A549 (cell line): ENCODE results near the gene SF3B3. TPM values are rescaled to one million over a fixed set of nuclear protein-coding genes. Genes with fewer than 3 reads are reported as not detected.
A peak's percentile ranks its signal among the peaks of the same experiment; 100 is the strongest.

ENCODE experiments used
- ATAC-seq, 2 experiments: fragments of 200-7000 bp in 1 of 2; fragments of >200 bp in 1 of 2; cut with Nextera tagmentation in 1 of 2; cut with Tn5 transposase in 1 of 2; 3 replicates each; pipeline versions ENCODE4 v1.8.0 to v1.9.1; 2018 to 2020; ENCODE audit warnings: mild to moderate bottlenecking in 1 of 2, moderate library complexity in 1 of 2
- CTCF ChIA-PET: fragments of 300-600 bp; sonication (Branson Sonifier 250); formaldehyde crosslinking; extraction: SDS; loops from one replicate; lab custom pipeline; 2021; ENCODE audit warnings: antibody characterized with exemption, inconsistent platforms; lab: Yijun Ruan, JAX
- POLR2A ChIA-PET: fragments of 350-600 bp; formaldehyde crosslinking; extraction: SDS; loops from one replicate; lab custom pipeline; 2021; ENCODE audit warnings: antibody characterized with exemption, inconsistent platforms; lab: Yijun Ruan, JAX
- DNase-seq, 2 experiments: peaks; one replicate each; pipeline versions ENCODE4 v3.0.0 to v3.0.0-alpha.2; 2011 to 2016; ENCODE audit warnings: low read depth in 1 of 2, low spot score in 1 of 2
- FAIRE-seq: peaks from 2 replicates; lab custom pipeline; 2011; peaks lifted over from hg19 to GRCh38; lab: Jason Lieb, UNC
- H3K27ac ChIP-seq, 2 experiments: fragments of >200 bp; sonication (Bioruptor Twin); formaldehyde crosslinking; 3 replicates each; pipeline ENCODE4 v1.5.1; 2016 to 2017
- H3K4me1 ChIP-seq: fragments of >200 bp; sonication (Bioruptor Twin); formaldehyde crosslinking; 3 replicates; pipeline ENCODE4 v1.6.1; 2016
- H3K4me2 ChIP-seq: fragments of >200 bp; sonication (Bioruptor Twin); formaldehyde crosslinking; 3 replicates; pipeline ENCODE4 v1.6.1; 2016
- H3K4me3 ChIP-seq: fragments of >200 bp; sonication (Bioruptor Twin); formaldehyde crosslinking; 3 replicates; pipeline ENCODE4 v1.5.1; 2016
- H3K9me3 ChIP-seq: fragments of >200 bp; sonication (Bioruptor Twin); formaldehyde crosslinking; 3 replicates; pipeline ENCODE4 v1.6.1; 2016
- CEBPB ChIP-seq, 2 experiments: fragments of >200 bp in 1 of 2; sonication (Bioruptor Twin) in 1 of 2; formaldehyde crosslinking in 1 of 2; IDR thresholded peaks; 2 replicates each; pipeline ENCODE4 v1.6.1; 2012 to 2016
- CHD4 ChIP-seq: fragments of 200-600 bp; sonication (generic); IDR thresholded peaks from 2 replicates; pipeline ENCODE4 v1.6.1; 2016; ENCODE audit warnings: antibody characterized with exemption, mild to moderate bottlenecking, borderline replicate concordance
- EHMT2 ChIP-seq: fragments of 200-600 bp; sonication (generic); IDR thresholded peaks from 2 replicates; pipeline ENCODE4 v1.6.1; 2016; ENCODE audit warnings: antibody characterized with exemption, low read depth, mild to moderate bottlenecking, moderate library complexity
- ESRRA ChIP-seq: fragments of 150-350 bp; IDR thresholded peaks from 2 replicates; pipeline ENCODE4 v1.6.1; 2014; ENCODE audit warnings: mild to moderate bottlenecking, low read length, borderline replicate concordance
- FOSB ChIP-seq: fragments of 250-450 bp; sonication (Bioruptor Pico); IDR thresholded peaks from 2 replicates; pipeline ENCODE4 v1.5.0; 2020; ENCODE audit warnings: mild to moderate bottlenecking, moderate library complexity
- FOSL2 ChIP-seq, 2 experiments: fragments of 450-650 bp in 1 of 2; fragments of >200 bp in 1 of 2; sonication (Bioruptor Twin) in 1 of 2; formaldehyde crosslinking; IDR thresholded peaks; 2 replicates each; pipeline versions ENCODE4 v1.5.0 to v1.6.1; 2016 to 2020; ENCODE audit warnings: mild to moderate bottlenecking in 1 of 2, moderate library complexity in 1 of 2
- HDAC2 ChIP-seq: fragments of 200-600 bp; sonication (generic); IDR thresholded peaks from 2 replicates; pipeline ENCODE4 v1.6.1; 2016
- HEYL ChIP-seq: fragments of 250-450 bp; sonication (Bioruptor Pico); IDR thresholded peaks from 2 replicates; pipeline ENCODE4 v1.8.0; 2021; ENCODE audit warnings: mild to moderate bottlenecking, moderate library complexity
- MAFK ChIP-seq: fragments of 450-650 bp; IDR thresholded peaks from 2 replicates; pipeline ENCODE4 v1.6.1; 2014; ENCODE audit not compliant: partially characterized antibody
- POLR2A ChIP-seq: IDR thresholded peaks from 2 replicates; pipeline ENCODE4 v1.6.1; 2012; ENCODE audit warnings: mild to moderate bottlenecking, low read length
- RAD21 ChIP-seq, 2 experiments: fragments of >200 bp in 1 of 2; sonication (Bioruptor Twin) in 1 of 2; formaldehyde crosslinking in 1 of 2; IDR thresholded peaks in 1 of 2; conservative IDR thresholded peaks in 1 of 2; 2 replicates in 1 of 2; 3 replicates in 1 of 2; pipeline ENCODE4 v1.6.1; 2012 to 2018; ENCODE audit warnings: inconsistent platforms in 1 of 2
- RARB ChIP-seq: fragments of 250-450 bp; sonication (Bioruptor Pico); IDR thresholded peaks from 2 replicates; pipeline ENCODE4 v1.8.0; 2021; ENCODE audit warnings: mild to moderate bottlenecking, moderate library complexity
- RFX5 ChIP-seq: fragments of 450-650 bp; IDR thresholded peaks from 2 replicates; pipeline ENCODE4 v1.7.1; 2014; ENCODE audit warnings: antibody characterized with exemption, mild to moderate bottlenecking, moderate library complexity
- RNF2 ChIP-seq: fragments of 200-600 bp; sonication (generic); IDR thresholded peaks from 2 replicates; pipeline ENCODE4 v1.6.1; 2016; ENCODE audit warnings: low read depth, mild to moderate bottlenecking, antibody characterized with exemption, moderate library complexity, borderline replicate concordance
- SMC3 ChIP-seq: fragments of >200 bp; sonication (Bioruptor Twin); formaldehyde crosslinking; IDR thresholded peaks from 3 replicates; pipeline ENCODE4 v1.6.1; 2018; ENCODE audit warnings: inconsistent platforms
- WGBS: methylation state at CpG from one replicate; pipeline ENCODE4 v1.1.6; 2017; ENCODE audit errors: missing lambda C conversion rate; 5-methylcytosine and 5-hydroxymethylcytosine counted together
- polyA plus RNA-seq, 4 experiments: library from polyadenylated mRNA; depleted of rRNA in 3 of 4; stranded (reverse); fragments of >200 nt; fragmentation: RNase III in 1 of 4; extraction: RNeasy Plus Mini Kit Qiagen cat#74134 plus additional on column Dnase treatment in 1 of 4; gene quantifications; 2 replicates in 3 of 4; 3 replicates in 1 of 4; pipeline ENCODE4 v1.2.3, GENCODE V29; 2011 to 2017
- TF ChIP-seq, protein P1 (sequence below): fragments of >200 bp; sonication (Bioruptor Twin); formaldehyde crosslinking; IDR thresholded peaks from 3 replicates; pipeline ENCODE4 v1.6.1; 2016
- TF ChIP-seq, protein P2 (sequence below): IDR thresholded peaks from 2 replicates; pipeline ENCODE4 v1.6.1; 2012; ENCODE audit warnings: low read depth, borderline replicate concordance
- TF ChIP-seq, protein P3 (sequence below): fragments of 250-450 bp; sonication (Bioruptor Pico); IDR thresholded peaks from 2 replicates; pipeline ENCODE4 v1.5.0; 2021; ENCODE audit warnings: mild to moderate bottlenecking, moderate library complexity, borderline replicate concordance

The SF3B3 gene
- polyA plus RNA-seq, 2 of the 4 experiments (the other 2 are of a cell fraction) = 111 to 155 TPM

DNA sequence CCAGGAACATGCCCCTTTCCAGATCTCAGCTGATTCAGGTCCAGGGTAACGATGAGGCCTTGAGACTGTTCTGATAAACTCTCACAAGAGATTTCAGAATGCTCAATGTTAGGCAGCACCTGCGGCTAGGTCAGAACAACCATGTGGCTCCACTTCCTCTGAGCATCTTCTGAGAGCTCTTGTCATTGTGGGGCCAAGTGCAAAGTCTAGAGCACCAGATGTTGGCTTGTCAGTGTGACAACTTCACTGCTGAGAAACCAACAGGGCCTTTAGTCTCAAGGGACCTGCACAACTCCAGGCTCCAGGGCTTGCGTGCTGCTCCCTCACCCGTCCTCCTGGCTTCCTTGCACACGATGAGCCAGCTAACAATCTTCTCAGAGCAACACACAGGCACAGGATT lies 40.2 kb upstream of the SF3B3 start:
- H3K9me3 ChIP-seq = no peaks in the 10 kb centered on the region
- DNase-seq (no peak), FAIRE-seq (no peak), ATAC-seq (no peak)
- TF ChIP-seq RNF2 = no peak
- TF ChIP-seq FOSB (CRISPR knock-in tag) = no peak
- TF ChIP-seq, protein P1, sequence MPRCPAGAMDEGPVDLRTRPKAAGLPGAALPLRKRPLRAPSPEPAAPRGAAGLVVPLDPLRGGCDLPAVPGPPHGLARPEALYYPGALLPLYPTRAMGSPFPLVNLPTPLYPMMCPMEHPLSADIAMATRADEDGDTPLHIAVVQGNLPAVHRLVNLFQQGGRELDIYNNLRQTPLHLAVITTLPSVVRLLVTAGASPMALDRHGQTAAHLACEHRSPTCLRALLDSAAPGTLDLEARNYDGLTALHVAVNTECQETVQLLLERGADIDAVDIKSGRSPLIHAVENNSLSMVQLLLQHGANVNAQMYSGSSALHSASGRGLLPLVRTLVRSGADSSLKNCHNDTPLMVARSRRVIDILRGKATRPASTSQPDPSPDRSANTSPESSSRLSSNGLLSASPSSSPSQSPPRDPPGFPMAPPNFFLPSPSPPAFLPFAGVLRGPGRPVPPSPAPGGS = no peak
- TF ChIP-seq RARB (CRISPR knock-in tag) = no peak
- TF ChIP-seq HEYL (CRISPR knock-in tag) = no peak
- 96% methylated on average over 5 of the region's 5 CpGs for WGBS
- no peak overlapping the region for H3K4me3 ChIP-seq
- ChIA-PET CTCF (interaction anchor here (0.7 to 2.0 kb wide), 10 partner anchors 10 to 288 kb away, joined by 3 to 9 read pairs (median 4); no protein-coding TSS in a partner anchor), POLR2A (no interaction called here)
- peaks cover 8% of the 10 kb centered on the region; the same call in 2 of the 3 replicates for H3K4me1 ChIP-seq
- no peak overlapping the region for H3K4me2 ChIP-seq
- H3K27ac ChIP-seq = no peak overlapping the region

DNA sequence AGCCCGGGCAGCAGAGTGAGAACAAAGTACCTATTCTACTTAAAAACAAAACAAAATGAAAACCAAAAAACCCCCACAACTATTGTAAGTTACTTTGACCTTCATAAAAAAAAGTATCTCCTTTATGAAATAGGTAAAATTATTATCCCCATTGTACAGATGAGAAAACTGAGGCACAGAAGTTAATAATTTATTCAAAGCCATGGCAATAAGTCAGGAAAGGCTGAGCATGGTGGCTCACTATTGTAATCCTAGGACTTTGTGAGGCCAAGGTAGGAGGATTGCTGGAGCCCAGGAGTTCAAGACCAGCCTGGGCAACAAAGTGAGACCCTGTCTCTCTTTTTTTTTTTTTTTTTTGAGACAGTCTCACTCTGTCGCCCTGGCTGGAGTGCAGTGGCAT lies 38.7 kb upstream of the SF3B3 start:
- POLR2A ChIA-PET = no interaction called here
- CTCF ChIA-PET = interaction anchor here (1.2 to 1.8 kb wide), 4 partner anchors 12 to 105 kb away, joined by 4 to 9 read pairs (median 4); no protein-coding TSS in a partner anchor
- FAIRE-seq = no peak
- H3K27ac ChIP-seq = no peak overlapping the region
- peaks cover 8% of the 10 kb centered on the region; the same call in 2 of the 3 replicates for H3K4me1 ChIP-seq
- 92% methylated on average over 2 of the region's 2 CpGs for WGBS
- no peak for ATAC-seq
- no peak for DNase-seq
- H3K4me3 ChIP-seq = no peak overlapping the region
- H3K4me2 ChIP-seq = no peak overlapping the region
- 0 out of 2 replicates have a peak, but pooled peaks have one; percentile 58 for TF ChIP-seq HDAC2
- no peak for TF ChIP-seq CEBPB (IDR thresholded peaks at IDR 0.05)
- TF ChIP-seq CHD4 = peak; percentile 67; the same call in 1 of the 2 replicates
- TF ChIP-seq RFX5 = no peak
- no peaks in the 10 kb centered on the region for H3K9me3 ChIP-seq

DNA sequence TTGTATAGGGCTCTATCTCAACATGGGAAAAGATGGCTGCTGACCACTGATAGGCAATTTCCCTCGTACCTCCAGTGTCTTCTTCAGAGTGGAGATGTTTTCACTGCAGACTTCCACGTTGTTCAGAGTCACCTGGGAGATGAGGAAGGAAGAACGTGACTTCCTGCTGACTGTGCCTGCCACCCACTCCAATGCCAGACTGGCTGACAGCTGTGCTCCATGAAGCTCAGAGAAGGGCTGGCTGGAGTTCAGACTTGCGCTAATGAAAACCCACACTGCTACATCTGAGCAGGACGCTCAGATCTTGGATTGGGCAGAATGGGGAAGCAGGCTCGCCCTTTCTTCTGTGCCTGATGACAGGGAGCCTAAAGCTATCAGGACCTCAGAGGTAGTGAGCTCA lies 33.4 kb upstream of the SF3B3 start:
- Histone ChIP-seq H3K4me3 (no peak overlapping the region), H3K27ac (no peak overlapping the region), H3K4me2 (no peak overlapping the region), H3K4me1 (no peaks in the 10 kb centered on the region; the same call in 2 of the 3 replicates), H3K9me3 (no peaks in the 10 kb centered on the region)
- FAIRE-seq (no peak), ATAC-seq (no peak), DNase-seq (no peak)
- WGBS = 92% methylated on average over 6 of the region's 6 CpGs
- TF ChIP-seq ESRRA = no peak
- TF ChIP-seq POLR2A = no peak
- TF ChIP-seq SMC3 = no peak
- TF ChIP-seq, protein P2, sequence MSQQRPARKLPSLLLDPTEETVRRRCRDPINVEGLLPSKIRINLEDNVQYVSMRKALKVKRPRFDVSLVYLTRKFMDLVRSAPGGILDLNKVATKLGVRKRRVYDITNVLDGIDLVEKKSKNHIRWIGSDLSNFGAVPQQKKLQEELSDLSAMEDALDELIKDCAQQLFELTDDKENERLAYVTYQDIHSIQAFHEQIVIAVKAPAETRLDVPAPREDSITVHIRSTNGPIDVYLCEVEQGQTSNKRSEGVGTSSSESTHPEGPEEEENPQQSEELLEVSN = no peak
- TF ChIP-seq EHMT2 = no peak
- TF ChIP-seq MAFK = no peak
- TF ChIP-seq, protein P3, sequence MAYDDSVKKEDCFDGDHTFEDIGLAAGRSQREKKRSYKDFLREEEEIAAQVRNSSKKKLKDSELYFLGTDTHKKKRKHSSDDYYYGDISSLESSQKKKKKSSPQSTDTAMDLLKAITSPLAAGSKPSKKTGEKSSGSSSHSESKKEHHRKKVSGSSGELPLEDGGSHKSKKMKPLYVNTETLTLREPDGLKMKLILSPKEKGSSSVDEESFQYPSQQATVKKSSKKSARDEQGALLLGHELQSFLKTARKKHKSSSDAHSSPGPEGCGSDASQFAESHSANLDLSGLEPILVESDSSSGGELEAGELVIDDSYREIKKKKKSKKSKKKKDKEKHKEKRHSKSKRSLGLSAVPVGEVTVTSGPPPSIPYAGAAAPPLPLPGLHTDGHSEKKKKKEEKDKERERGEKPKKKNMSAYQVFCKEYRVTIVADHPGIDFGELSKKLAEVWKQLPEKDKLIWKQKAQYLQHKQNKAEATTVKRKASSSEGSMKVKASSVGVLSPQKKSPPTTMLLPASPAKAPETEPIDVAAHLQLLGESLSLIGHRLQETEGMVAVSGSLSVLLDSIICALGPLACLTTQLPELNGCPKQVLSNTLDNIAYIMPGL (CRISPR knock-in tag) = no peak
- no peak for TF ChIP-seq RAD21 (conservative IDR thresholded peaks at IDR 0.05 in 1 of 2, IDR thresholded peaks at IDR 0.05 in 1 of 2)
- TF ChIP-seq FOSL2 (IDR thresholded peaks at IDR 0.05) = no peak
- TF ChIP-seq FOSL2 (CRISPR knock-in tag; IDR thresholded peaks at IDR 0.05) = no peak
- CTCF ChIA-PET = interaction anchor here (1.0 to 2.0 kb wide), 4 partner anchors 10 to 110 kb away, joined by 3 to 5 read pairs (median 4); no protein-coding TSS in a partner anchor
- POLR2A ChIA-PET = no interaction called here
